Measurements from ENCODE around the gene SYNE1.

SYNE1 gene

GRCh38 chr6:152353440-152353839, 283.7 kb downstream of the SYNE1 start:
- no peak for DNase-seq (ENCODE audit: low read depth, low spot score)
- no peak overlapping the region for H3K4me3 ChIP-seq (ENCODE audit: low read depth, low read length)
- no peak for TF ChIP-seq CTCF (IDR thresholded peaks at IDR 0.05; ENCODE audit: insufficient read depth, low read length, missing control alignments)
- ChIA-PET CTCF (interaction anchor here (1.1 to 7.8 kb wide), 2 partner anchors 16 to 37 kb away, joined by 3 to 66 read pairs; no protein-coding TSS in a partner anchor), POLR2A (no interaction called here)

- CTCF ChIA-PET = interaction anchor here (1.2 to 7.8 kb wide), 2 partner anchors 15 to 83 kb away, joined by 4 to 66 read pairs; no protein-coding TSS in a partner anchor
- TF ChIP-seq CTCF (IDR thresholded peaks at IDR 0.05; ENCODE audit: insufficient read depth, low read length, missing control alignments) = no peak
- H3K4me3 ChIP-seq (ENCODE audit: low read depth, low read length) = no peak overlapping the region
- no peak for DNase-seq (ENCODE audit: low read depth, low spot score)
- POLR2A ChIA-PET = interaction anchor here (0.9 kb wide), 1 partner anchor 9 kb away, joined by 3 read pairs; no protein-coding TSS in a partner anchor
Observed at GRCh38 chr6:152351742-152352141, 285.4 kb downstream of the SYNE1 start.

- no peak for TF ChIP-seq CTCF (IDR thresholded peaks at IDR 0.05; ENCODE audit: insufficient read depth, low read length, missing control alignments)
- DNase-seq (ENCODE audit: low read depth, low spot score) = no peak
- ChIA-PET POLR2A (interaction anchor here (0.9 kb wide), 1 partner anchor 8 kb away, joined by 3 read pairs; no protein-coding TSS in a partner anchor), CTCF (interaction anchor here (1.2 to 7.8 kb wide), 2 partner anchors 14 to 83 kb away, joined by 4 to 66 read pairs; no protein-coding TSS in a partner anchor)
- no peak overlapping the region for H3K4me3 ChIP-seq (ENCODE audit: low read depth, low read length)
Observed at GRCh38 chr6:152351110-152351509, 286.1 kb downstream of the SYNE1 start.

GRCh38 chr6:152348116-152348515, 289.0 kb downstream of the SYNE1 start:
- no peak for TF ChIP-seq CTCF (IDR thresholded peaks at IDR 0.05; ENCODE audit: insufficient read depth, low read length, missing control alignments)
- no peak for DNase-seq (ENCODE audit: low read depth, low spot score)
- H3K4me3 ChIP-seq (ENCODE audit: low read depth, low read length) = no peak overlapping the region
- ChIA-PET CTCF (interaction anchor here (0.9 to 7.8 kb wide), 2 partner anchors 11 to 16 kb away, joined by 3 to 66 read pairs; no protein-coding TSS in a partner anchor), POLR2A (no interaction called here)

- no peak for TF ChIP-seq CTCF (IDR thresholded peaks at IDR 0.05; ENCODE audit: insufficient read depth, low read length, missing control alignments)
- ChIA-PET CTCF (interaction anchor here (1.1 kb wide), 1 partner anchor 18 kb away, joined by 3 read pairs; no protein-coding TSS in a partner anchor), POLR2A (no interaction called here)
- no peak overlapping the region for H3K4me3 ChIP-seq (ENCODE audit: low read depth, low read length)
- no peak for DNase-seq (ENCODE audit: low read depth, low spot score)
Observed at GRCh38 chr6:152343735-152344360, 293.3 kb downstream of the SYNE1 start.

GRCh38 chr6:152341596-152341995, 295.6 kb downstream of the SYNE1 start:
- CTCF ChIA-PET = no interaction called here
- no peak for TF ChIP-seq CTCF (IDR thresholded peaks at IDR 0.05; ENCODE audit: insufficient read depth, low read length, missing control alignments)

More at GRCh38 chr6:152341596-152341995, 295.6 kb downstream of the SYNE1 start:
- POLR2A ChIA-PET = no interaction called here
- DNase-seq (ENCODE audit: low read depth, low spot score) = no peak
- H3K4me3 ChIP-seq (ENCODE audit: low read depth, low read length) = no peak overlapping the region
